ENCODE results near the gene LPCAT1.
"Not testable (repeated sequence)": the region's sequence is repeated elsewhere in the genome, so short reads cannot be mapped to it uniquely, and the experiment has no call there.

Gene LPCAT1

DNA sequence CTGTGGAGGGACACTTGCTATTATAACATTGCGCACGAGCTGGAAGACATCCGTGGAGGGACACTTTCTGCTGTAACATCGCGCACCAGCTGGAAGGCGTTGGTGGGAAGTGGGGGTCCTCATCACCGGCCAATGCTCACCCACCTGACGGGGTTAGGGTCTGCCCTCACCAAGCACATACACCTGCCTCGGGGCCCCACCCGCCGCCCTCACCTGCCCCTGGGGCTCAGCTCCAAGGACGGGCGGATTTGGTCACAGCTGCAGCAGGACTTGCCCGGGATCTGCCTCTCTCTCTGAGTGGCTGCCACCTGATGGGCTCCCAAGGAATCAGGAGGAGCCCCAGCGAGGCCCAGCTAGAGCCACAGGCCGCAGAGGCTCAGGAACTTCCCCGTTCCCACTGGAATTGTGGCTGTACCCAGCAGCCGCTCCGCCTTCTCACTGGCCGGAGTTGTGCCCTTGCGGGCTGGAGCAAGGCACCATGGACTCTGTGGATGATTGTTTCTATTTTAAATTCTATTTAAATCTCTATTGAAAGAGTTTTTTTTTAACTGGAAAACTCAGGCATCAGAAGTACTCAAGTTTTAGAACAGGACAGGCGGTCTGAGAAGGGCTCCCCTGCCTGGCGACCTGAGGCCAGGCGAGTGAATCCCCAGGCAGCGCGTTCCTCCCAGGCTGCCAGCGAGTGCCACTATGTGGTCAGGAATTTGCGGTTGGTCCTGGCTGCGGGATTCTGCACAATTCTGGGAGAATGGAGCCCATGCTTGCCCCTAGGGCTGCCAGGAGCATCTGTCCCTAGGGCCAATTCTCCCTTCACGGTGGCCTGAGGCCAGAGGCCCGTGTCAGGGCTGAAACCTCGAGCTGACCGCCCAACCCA is 39.7 kb downstream of the LPCAT1 start:
- DNase-seq (ENCODE audit: insufficient read length, low spot score) (no peak), FAIRE-seq (no peak)

DNA sequence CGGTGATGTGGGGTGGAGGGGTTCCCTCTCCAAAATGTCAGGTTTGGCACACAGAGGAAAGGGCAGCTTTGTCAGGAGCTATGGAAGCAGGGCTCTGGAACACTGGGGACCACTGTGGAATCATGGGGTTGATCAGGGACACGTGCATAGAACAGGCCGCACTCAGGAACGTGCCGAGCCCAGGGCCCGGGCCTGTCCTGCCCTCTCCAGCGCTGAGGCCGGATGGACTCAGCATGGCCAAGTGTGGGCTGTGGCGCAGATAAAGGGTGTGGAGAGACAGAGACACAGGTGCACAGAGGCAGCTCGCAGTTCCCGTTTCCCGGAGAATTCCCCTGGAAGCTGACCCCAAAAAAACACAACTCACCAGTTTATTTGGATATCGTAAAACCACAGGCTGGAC is 40.7 kb downstream of the LPCAT1 start:
- DNase-seq (ENCODE audit: insufficient read length, low spot score) (no peak), FAIRE-seq (no peak)

DNA sequence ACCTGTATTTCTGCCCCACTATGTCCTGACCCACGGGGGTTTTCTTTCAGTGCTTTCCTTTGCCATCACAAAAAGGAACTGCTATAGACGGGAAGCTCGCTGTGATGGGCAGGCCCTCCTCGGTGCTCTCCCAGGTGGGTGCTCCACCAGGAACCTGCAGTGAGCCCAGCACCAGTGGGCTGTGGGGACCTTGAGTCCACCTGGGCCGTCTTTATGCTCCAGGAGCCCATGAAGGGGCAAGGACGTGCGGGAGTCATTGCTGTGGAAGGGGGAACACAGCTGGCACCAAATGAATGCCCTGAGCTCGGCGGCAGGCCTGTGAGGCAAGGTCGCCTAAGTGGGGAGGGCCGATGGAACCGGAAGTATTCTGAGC is 41.8 kb downstream of the LPCAT1 start:
- no peak for DNase-seq (ENCODE audit: insufficient read length, low spot score)
- no peak for FAIRE-seq

DNA sequence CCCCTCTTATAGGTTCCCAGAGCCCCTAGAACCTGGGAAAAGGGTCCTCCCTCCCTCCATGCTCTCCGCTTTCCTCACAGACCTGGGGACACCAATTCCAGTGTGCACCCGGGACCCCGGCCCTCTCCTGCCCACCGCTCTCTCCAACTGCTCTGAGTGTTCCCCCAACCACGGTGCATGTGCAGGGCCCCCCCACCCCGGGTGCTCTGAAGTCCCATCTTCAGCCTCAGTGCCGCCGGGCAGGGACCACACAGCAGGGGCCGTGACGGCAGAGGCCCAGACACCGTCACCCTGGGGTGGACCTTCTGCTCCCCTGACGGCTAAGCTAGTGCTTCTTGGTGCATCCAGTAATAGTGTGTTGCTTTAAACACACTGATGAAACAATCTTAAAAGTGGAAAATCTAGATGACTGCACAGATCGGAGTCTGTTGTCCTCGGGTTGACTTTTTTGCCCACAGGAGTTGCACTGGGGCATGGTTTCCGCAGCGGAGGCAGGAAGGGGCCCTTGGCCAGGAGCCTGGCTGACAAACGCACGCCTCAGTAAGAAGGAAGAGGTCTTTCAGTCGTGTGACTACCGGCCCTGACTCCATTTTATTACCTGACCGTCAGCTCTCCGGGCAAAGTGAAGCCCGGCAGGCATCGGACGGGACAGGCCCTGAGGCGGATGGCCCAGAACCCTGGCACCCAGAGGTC is 42.3 kb downstream of the LPCAT1 start:
- FAIRE-seq: no peak
- DNase-seq (ENCODE audit: insufficient read length, low spot score): no peak

DNA sequence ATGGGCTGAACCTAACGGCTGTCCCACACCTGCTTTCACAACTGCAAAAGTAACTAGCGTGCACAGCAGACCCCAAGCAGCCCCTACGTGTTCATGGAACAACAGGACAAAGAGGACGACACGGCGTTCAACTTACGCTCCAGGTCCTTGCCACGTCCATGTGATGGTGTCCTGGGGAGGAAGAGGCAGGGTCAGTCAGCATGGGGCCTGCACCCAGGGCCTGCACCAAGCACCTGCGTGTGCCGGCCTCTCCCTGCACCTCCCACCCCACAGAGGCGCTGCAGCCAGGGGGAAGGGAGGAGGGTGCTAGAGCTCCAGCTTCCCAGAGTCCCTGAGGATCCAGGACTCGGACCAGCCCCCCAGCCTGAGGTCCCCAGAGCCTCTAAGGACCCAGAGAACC is 43.0 kb downstream of the LPCAT1 start:
- no peak for DNase-seq (ENCODE audit: insufficient read length, low spot score)
- FAIRE-seq: no peak

DNA sequence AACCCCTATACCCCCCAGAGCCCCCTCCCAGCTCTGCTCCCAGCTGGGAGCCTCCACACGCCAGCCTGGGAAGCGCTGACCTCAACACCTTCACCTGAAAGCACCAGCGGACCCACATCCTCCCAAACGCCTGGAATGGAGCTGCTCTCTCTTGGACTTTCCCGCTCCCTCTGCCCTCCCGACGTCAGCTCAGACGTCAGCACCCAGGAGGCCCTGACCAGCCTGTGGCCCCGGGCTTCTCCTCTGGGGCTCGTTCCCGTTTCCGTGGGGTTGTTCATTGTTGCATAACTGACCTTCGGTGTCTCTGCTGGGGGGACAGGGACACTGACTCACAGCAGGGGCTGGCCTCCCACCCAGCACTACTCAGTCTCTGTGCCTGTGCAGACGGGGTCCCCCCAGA is 43.5 kb downstream of the LPCAT1 start:
- FAIRE-seq: peak; percentile 28
- no peak for DNase-seq (ENCODE audit: insufficient read length, low spot score)

DNA sequence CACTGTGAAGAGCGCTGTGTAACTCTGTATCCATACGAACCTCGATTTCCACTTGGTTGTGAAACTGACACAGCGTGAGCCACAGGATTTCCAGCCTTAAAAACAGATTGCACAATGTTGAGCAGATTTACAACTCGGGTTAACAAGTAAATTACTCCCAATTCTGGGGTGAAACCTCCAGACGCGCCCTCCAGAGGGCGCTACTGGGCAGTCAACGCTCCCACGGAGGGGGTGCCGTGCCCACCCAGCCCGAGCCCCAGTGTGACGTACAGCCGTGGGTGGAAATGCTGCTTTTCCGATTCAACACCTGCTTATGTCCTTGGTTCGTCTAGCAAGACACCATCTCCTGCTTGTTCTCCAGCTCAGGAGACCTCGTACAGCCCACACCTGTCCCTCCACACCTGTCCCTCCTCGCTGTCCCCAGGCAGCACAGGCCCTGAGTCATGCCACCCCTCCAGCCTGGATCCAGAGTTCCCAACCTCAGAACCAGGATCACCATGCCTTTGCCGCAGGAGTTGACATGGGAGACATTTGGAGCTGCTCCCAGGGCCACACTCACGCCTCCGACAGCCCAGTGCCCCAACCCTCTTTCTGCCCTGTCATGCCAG is 44.1 kb downstream of the LPCAT1 start:
- peak; percentile 53 for DNase-seq (ENCODE audit: insufficient read length, low spot score)
- FAIRE-seq: peak; percentile 70

DNA sequence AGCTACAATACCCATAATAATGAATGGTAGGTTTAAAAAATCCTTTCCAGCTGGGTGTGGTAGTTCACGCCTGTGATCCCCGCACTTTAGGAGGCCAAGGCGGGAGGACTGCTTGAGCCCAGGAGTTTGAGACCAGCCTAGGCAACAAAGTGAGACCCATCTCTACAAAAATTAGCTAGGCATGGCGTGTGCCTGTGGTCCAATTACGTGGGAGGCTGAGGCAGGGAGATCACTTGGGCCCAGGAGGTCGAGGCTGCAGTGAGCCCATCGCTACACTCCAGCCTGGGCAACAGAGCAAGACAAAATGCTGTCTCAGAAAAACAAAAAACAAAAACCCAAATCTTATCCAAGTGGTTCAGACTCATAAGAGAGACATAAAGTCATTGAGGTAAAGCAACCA is 44.7 kb downstream of the LPCAT1 start:
- FAIRE-seq (no peak), DNase-seq (ENCODE audit: insufficient read length, low spot score) (no peak)

DNA sequence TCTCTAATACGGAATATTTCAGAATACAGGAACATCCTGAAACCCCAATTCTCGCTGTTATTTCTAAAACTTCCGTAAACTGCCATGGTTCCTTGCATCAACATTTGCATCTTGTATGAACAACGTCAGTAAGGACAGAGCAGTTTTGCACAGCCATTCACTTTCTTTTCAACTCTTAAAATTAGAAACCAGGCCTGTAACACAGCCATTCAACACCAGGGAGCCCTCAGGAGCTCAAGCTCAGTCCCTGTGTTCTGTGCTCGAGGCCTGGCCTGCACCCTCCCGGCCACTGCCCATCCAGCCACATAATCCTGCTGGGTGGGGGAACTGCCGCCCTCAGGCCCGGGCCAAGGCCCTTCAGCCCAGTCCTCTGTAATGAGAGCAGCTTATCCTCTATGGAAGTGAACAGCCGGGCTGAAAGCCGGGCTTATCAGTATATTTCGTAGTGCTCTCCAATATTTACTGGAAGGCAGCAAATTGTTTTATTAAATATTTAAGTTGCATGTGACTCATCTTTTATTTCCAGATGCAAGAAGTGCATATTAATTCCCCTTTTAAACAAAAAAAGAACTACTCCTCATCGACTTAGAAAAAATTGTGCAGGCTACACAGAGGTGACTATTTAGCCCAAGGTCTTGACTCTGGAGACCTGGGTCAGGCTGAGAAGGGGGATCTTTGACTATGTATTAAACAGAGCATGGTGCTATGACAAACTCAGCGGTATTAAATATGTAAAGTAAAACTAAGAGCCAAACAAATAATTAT is 45.3 kb downstream of the LPCAT1 start:
- DNase-seq (ENCODE audit: insufficient read length, low spot score): no peak
- no peak for FAIRE-seq

DNA sequence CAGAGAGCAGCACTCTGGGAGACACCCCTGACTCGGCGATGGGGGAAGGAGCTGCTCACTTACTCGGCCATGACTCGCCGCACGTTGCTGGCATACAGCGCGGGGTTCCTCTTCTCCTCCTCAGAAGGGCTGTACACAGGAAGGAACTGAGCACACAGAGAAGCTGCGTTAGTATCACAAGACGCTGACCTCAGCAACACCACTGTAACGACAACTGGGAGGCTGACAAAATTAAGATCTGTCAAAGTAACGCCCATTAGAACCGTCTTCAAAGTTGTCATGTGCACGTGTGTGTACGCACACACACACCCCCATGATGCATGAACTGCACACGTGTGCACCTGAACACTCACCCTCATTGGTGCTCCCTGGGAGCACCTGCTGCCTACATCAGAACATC is 46.4 kb downstream of the LPCAT1 start:
- FAIRE-seq: no peak
- DNase-seq (ENCODE audit: insufficient read length, low spot score): no peak

DNA sequence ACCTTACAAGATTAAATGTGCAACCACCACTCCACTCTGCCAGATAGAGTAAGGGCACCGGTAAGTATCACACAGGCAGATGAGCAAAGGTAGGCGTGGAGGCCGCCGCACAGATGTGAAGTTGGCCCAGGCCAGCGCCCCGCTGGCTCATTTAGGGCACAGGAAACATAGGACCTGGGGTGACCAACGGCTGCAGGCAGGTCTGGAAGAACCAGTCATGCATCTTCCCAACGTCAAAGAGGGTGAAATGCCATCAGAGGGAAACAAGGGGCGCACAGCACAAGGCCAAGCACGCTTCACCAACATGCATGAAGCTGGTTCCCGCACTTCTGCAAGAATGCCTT is 46.8 kb downstream of the LPCAT1 start:
- DNase-seq (ENCODE audit: insufficient read length, low spot score) (no peak), FAIRE-seq (no peak)

DNA sequence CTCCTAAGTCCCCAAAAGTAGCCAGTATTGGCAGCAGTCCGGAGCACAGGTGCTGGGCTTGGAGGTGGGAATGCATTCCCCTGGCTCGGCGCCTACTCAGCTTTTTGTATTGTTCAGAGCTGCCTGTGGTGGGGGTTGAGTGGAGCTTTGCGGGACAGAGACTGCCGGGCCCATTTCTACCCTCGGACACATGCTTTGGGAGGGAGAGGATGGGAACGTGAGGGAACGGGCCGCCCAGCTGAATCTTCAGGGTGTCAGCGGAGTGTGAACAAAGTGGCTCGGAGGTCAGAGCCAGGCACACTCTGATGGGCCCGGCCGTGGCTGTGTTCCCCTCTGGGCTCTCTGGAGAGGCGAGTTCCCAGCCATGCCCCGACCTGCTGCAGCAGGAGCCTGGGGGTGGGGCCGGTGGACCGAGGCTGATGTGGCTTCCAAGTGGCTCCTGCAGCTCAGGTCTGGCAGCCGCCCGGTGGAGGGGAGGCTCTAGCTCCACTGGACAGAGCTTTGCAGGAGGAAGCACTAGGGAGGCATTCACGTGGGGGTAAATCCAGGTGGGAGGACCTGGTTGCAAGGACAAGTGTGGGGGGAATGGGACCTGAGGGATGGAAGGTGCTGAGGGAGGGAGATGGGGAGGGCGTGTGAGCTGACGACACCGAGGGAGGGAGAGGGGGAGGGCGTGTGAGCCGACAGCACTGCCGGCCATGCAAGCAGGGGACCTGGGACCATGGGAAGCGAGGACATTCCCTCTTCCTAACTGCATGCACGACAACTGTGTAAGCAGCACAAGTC is 47.4 kb downstream of the LPCAT1 start:
- FAIRE-seq (peak; percentile 20), DNase-seq (ENCODE audit: insufficient read length, low spot score) (no peak)

DNA sequence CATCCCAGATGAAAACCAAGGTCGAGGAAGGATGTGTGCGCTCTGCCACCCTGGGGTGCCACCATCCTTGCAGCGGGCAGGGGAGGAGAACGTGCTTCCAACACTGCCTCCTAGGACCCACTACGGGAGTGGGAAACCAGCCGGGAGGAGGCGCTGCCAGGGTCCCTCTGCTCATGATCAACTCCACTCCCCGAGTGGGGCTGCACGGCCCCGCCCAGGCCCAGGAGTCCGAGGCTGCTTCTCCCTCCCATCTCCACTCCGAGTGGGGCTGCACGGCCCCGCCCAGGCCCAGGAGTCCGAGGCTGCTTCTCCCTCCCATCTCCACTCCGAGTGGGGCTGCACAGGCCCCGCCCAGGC is 48.2 kb downstream of the LPCAT1 start:
- not testable (repeated sequence) for FAIRE-seq; DNase-seq (ENCODE audit: insufficient read length, low spot score)

DNA sequence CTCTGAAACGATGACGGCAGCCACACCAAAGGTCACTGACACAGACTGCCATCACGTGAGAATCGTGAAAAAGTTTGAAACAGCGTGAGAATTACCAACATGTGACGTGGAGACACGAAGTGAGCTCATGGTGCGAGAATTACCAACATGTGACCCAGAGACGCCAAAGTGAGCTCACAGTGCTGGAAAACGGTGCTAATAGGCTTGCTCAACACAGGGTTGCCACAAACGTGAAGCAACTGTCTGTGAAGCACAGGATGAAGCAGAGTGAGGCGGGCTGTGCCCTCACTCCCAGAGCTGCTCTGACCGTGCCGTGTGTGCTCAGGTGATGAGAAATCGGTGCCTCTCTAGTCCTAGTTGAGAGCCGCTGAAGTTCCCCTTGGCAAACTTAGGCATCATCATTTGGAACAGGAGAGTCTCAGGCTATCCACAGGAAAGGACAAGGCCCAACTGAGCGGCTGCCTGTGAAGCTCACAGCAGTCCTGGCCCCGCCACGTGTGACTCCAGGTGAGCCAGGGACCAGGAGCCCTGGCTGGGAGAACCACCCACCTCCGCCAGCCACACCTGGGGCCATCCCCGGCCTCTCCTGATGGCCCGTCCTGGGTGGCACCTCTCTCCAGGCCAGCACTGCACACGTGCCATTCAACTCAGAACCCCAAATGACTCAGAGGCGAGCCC is 48.8 kb downstream of the LPCAT1 start:
- no peak for DNase-seq (ENCODE audit: insufficient read length, low spot score)
- FAIRE-seq: peak; percentile 79

DNA sequence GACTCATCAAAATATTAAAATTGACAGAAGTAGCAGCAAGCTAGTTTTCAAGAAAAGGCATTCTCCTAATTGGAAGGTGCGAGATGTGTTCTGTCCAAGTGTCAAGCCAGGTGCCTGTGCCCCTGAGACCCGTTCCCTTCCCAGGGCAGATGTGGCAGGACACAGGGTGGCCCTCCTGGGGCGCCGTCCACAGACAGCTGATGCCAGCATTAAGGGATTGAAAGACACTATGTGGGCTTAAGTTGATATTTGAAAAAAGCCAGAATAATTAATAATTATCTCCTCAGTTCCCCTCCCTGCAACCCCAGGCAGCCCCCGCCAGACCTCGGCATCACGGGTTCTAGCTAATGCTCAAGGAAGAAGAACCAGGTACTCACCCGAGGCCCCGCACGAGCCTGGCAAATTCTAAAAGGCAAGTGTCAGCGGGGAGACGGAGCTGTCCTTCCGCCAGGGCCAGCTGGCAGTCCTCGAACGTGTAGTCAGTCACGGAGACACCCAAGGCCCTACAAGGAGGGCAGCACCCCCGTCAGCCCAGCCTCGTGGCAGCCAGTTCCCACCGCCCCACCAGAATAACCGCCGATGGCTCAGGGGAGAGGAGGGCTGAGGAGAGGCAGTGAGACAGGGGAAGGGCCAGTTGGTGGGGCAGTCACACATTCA is 49.4 kb downstream of the LPCAT1 start:
- FAIRE-seq: peak; percentile 16
- no peak for DNase-seq (ENCODE audit: insufficient read length, low spot score)

DNA sequence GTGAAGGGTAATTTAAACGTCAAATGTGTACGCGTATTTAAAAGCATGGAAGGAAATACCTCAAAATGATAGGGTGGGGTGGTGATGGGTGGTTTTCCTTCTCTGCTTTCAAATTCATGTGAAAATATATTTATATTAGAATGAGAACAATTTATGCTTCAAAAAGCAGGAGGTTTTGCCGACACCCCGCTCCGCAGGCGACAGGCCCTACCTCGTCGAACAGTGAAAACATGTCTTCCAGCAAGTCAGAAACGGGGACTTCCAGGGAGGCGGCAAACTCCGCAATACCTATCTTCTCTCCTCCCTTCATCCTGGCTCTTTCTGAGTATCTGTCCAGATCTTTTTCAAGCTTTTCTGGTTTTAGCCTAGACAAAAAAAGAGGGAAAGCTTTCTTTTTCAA is 50.0 kb downstream of the LPCAT1 start:
- FAIRE-seq (no peak), DNase-seq (ENCODE audit: insufficient read length, low spot score) (no peak)

DNA sequence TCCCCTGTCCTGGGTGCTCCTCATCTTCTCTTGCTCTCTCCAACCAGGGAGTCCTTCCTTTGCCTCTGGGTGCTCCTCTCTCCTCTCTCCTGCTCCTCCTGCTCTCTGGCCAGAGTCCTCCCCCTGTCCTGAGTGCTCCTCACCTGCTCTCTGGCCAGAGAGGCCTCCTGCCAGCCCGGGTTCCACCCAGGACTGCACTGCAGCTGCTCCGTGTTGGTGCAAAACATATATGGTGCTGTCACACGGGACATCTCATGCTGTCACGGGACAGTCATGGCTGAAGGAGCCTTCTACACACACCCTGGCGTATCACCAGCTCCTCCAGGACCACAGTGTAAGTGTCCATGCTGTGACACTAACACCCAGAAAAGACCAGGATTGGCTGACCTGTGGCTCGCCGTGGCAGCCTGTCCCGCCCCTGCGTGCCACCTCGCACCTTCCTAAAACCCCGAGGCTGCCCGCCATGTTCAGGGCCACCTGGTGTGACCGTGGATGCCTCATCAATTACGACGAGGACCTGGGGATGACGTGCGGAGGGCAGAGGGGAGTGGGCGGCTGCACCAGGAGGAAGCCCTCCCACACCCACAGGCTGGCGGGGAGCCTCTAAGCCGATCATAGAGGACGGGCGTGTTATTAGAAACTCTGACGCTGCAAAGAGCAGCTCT is 50.7 kb downstream of the LPCAT1 start:
- peak; percentile 48 for FAIRE-seq
- no peak for DNase-seq (ENCODE audit: insufficient read length, low spot score)

DNA sequence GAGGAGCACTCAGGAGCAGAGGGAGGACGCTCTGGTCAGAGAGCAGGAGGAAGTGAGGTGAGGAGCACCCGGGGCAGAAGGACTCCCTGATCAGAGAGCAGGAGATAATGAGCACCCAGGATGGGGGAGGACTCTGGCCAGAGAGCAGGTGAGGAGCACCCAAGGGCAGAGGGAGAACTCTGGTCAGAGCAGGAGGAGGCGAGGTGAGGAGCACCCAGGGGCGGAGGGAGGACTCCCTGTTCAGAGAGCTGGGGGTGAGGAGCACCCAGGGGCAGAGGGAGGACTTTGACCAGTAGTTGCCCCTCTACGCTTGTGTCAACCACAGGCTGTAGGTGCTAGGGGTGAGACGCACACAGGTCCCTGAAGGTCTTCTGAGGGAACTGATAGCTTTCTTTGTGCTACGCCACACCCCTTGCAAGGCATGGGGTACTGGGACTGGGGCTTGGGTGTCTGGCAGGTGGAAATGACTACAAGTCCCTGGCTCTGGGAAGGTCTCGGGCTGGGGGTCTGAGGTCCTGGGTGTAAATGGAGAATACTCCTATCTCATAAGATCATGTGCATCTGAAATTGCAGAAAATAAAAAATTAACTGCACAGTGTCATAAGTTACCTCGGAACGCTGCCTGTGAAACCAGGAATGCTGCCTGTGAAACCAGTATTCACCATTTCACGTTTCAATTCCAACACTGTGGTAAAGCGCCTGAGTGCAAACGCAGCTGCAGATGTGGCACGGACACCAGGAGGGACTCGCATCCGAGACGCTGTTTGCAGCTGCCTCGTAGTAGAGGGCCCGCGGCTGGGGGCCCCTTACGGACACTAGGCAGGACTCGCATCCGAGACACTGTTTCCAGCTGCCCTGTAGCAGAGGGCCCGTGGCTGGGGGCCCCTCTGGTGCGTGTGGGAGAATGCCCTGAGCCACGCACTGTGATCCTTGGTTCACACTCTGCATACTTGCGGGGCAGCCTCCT is 51.5 kb downstream of the LPCAT1 start:
- DNase-seq (ENCODE audit: insufficient read length, low spot score) (no peak), FAIRE-seq (no peak)

Data from HTR-8/SVneo (cell line).